IMR-90 (cell line): ENCODE data around the gene TF. TPM values are rescaled to one million over a fixed set of nuclear protein-coding genes. Genes with fewer than 3 reads are reported as not detected.

ENCODE experiments used
- ATAC-seq: fragments of 200-7000 bp; cut with Tn5 transposase; 2 replicates; pipeline ENCODE4 v1.9.1; 2020; ENCODE audit warnings: low read depth, mild to moderate bottlenecking, moderate library complexity
- BruUV-seq: library from RNA; stranded (reverse); fragments of 400-500 nt; replicated peaks from 2 replicates; lab custom pipeline; 2021; lab: Mats Ljungman, UMichigan
- CTCF ChIA-PET: fragments of 300-600 bp; formaldehyde crosslinking; extraction: SDS; loops from one replicate; lab custom pipeline; 2021; ENCODE audit warnings: antibody characterized with exemption; lab: Yijun Ruan, JAX
- POLR2A ChIA-PET: fragments of 300-600 bp; sonication (Branson Sonifier 250); formaldehyde crosslinking; loops from one replicate; lab custom pipeline; 2022; ENCODE audit warnings: antibody characterized with exemption; ENCODE audit not compliant: unreplicated experiment; lab: Charles Lee
- DNase-seq: peaks from one replicate; pipeline ENCODE4 v3.0.0; 2013
- H2AFZ ChIP-seq: replicated peaks from 2 replicates; pipeline ENCODE3; 2013; ENCODE audit warnings: low read length, mild to moderate bottlenecking; ENCODE audit not compliant: poor library complexity
- H2AK5ac ChIP-seq: 2 replicates; pipeline ENCODE4 v1.6.1; 2013; ENCODE audit warnings: low read depth, low read length, inconsistent platforms
- H2AK9ac ChIP-seq: replicated peaks from 2 replicates; pipeline ENCODE3; 2013; ENCODE audit warnings: mild to moderate bottlenecking, low read depth, low read length, moderate library complexity; ENCODE audit not compliant: poor library complexity
- H2BK120ac ChIP-seq: 2 replicates; pipeline ENCODE4 v1.6.1; 2013; ENCODE audit warnings: low read depth, low read length, inconsistent platforms
- H2BK15ac ChIP-seq: 3 replicates; pipeline ENCODE4 v1.6.1; 2013; ENCODE audit warnings: low read depth, low read length, inconsistent platforms
- H2BK20ac ChIP-seq: 2 replicates; pipeline ENCODE4 v1.6.1; 2013; ENCODE audit warnings: low read depth, mild to moderate bottlenecking, inconsistent platforms, low read length, moderate library complexity
- H2BK5ac ChIP-seq: 2 replicates; pipeline ENCODE4 v1.6.1; 2013; ENCODE audit warnings: mild to moderate bottlenecking, low read depth, low read length, inconsistent platforms; ENCODE audit not compliant: poor library complexity, severe bottlenecking
- H3K14ac ChIP-seq: replicated peaks from 2 replicates; pipeline ENCODE4 v1.6.1; 2013; ENCODE audit warnings: low read depth, low read length, inconsistent platforms
- H3K18ac ChIP-seq: 2 replicates; pipeline ENCODE4 v1.6.1; 2013; ENCODE audit warnings: low read depth, low read length, control low read depth
- H3K23ac ChIP-seq: 2 replicates; pipeline ENCODE4 v1.6.1; 2013; ENCODE audit warnings: low read depth, low read length, inconsistent platforms
- H3K27ac ChIP-seq: 2 replicates; pipeline ENCODE4 v1.5.1; 2013; ENCODE audit warnings: mild to moderate bottlenecking, control low read depth, low read length; ENCODE audit not compliant: insufficient read depth
- H3K27me3 ChIP-seq: 2 replicates; pipeline ENCODE4 v1.6.1; 2013; ENCODE audit warnings: low read length; ENCODE audit not compliant: control insufficient read depth, insufficient read depth
- H3K36me3 ChIP-seq: 2 replicates; pipeline ENCODE4 v1.6.1; 2013; ENCODE audit warnings: low read length, mixed read lengths; ENCODE audit not compliant: control insufficient read depth, insufficient read depth
- H3K4ac ChIP-seq: 2 replicates; pipeline ENCODE4 v1.6.1; 2013; ENCODE audit warnings: low read depth, low read length, inconsistent platforms
- H3K4me1 ChIP-seq: 2 replicates; pipeline ENCODE4 v1.6.1; 2013; ENCODE audit warnings: low read length, mixed read lengths; ENCODE audit not compliant: control insufficient read depth, insufficient read depth
- H3K4me2 ChIP-seq: 2 replicates; pipeline ENCODE4 v1.6.1; 2013; ENCODE audit warnings: low read depth, mild to moderate bottlenecking, control low read depth, low read length, moderate library complexity
- H3K4me3 ChIP-seq: 2 replicates; pipeline ENCODE4 v1.5.1; 2013; ENCODE audit warnings: low read depth, mild to moderate bottlenecking, control low read depth, low read length, moderate library complexity; ENCODE audit not compliant: insufficient read depth
- H3K56ac ChIP-seq: 2 replicates; pipeline ENCODE4 v1.6.1; 2013; ENCODE audit warnings: low read length, inconsistent platforms; ENCODE audit not compliant: insufficient read depth; ENCODE audit errors: extremely low read depth
- H3K79me1 ChIP-seq, 2 experiments: 2 replicates each; pipeline ENCODE4 v1.6.1; 2013; ENCODE audit warnings: low read length in 2 of 2, inconsistent platforms in 1 of 2, low read depth in 1 of 2
- H3K9ac ChIP-seq: 2 replicates; pipeline ENCODE4 v1.6.1; 2013; ENCODE audit warnings: low read depth, low read length, control low read depth
- H3K9me1 ChIP-seq: 2 replicates; pipeline ENCODE4 v1.6.1; 2013; ENCODE audit warnings: low read length, inconsistent platforms; ENCODE audit not compliant: insufficient read depth
- H3K9me3 ChIP-seq: 2 replicates; pipeline ENCODE4 v1.6.1; 2013; ENCODE audit warnings: low read length; ENCODE audit not compliant: control insufficient read depth, insufficient read depth
- H4K20me1 ChIP-seq: 2 replicates; pipeline ENCODE4 v1.6.1; 2013; ENCODE audit warnings: low read length, inconsistent platforms; ENCODE audit not compliant: insufficient read depth
- H4K5ac ChIP-seq: 2 replicates; pipeline ENCODE4 v1.6.1; 2013; ENCODE audit warnings: mild to moderate bottlenecking, low read depth, low read length, control low read depth
- H4K8ac ChIP-seq, 2 experiments: 2 replicates each; pipeline ENCODE4 v1.6.1; 2013; ENCODE audit warnings: low read depth in 2 of 2, low read length in 2 of 2, control low read depth in 1 of 2, inconsistent platforms in 1 of 2
- H4K91ac ChIP-seq: 2 replicates; pipeline ENCODE4 v1.6.1; 2013; ENCODE audit warnings: low read depth, low read length, inconsistent platforms; ENCODE audit not compliant: insufficient read depth
- CHD1 ChIP-seq: IDR thresholded peaks from 2 replicates; pipeline ENCODE4 v1.6.1; 2012; ENCODE audit warnings: low read depth, low read length, improper control_type of control experiment
- FOS ChIP-seq: fragments of 150-350 bp; IDR thresholded peaks from 2 replicates; pipeline ENCODE4 v1.6.1; 2016; ENCODE audit warnings: low read depth, low read length
- MAZ ChIP-seq: IDR thresholded peaks from 2 replicates; pipeline ENCODE4 v1.6.1; 2012; ENCODE audit warnings: low read depth, mild to moderate bottlenecking, low read length, improper control_type of control experiment, moderate library complexity, borderline replicate concordance
- RCOR1 ChIP-seq: IDR thresholded peaks from 2 replicates; pipeline ENCODE4 v1.6.1; 2012; ENCODE audit warnings: mild to moderate bottlenecking, low read length, improper control_type of control experiment; ENCODE audit not compliant: insufficient replicate concordance
- RFX5 ChIP-seq: IDR thresholded peaks from 2 replicates; pipeline ENCODE4 v1.8.0; 2012; ENCODE audit warnings: low read depth, mild to moderate bottlenecking, low read length, moderate library complexity
- WGBS, 2 experiments: methylation state at CpG; one replicate each; pipeline versions ENCODE4 v1.1.5 to v1.1.7; 2013; ENCODE audit warnings: missing lambda C conversion rate in 2 of 2; ENCODE audit not compliant: insufficient read length in 1 of 2; ENCODE audit errors: extremely low coverage in 2 of 2; 5-methylcytosine and 5-hydroxymethylcytosine counted together
- dilution Hi-C: fragments of 300-500 bp; cut with HindIII; formaldehyde crosslinking; loops from one replicate; pipeline ENCODE4 v1.14.3; 2018; ENCODE audit warnings: low sequenced_read_pairs; ENCODE audit not compliant: unreplicated experiment
- in situ Hi-C: fragments of 300-500 bp; cut with MboI; formaldehyde crosslinking; loops from 3 replicates; pipeline ENCODE4 v1.14.3; 2019; ENCODE audit warnings: low sequenced_read_pairs, inconsistent platforms, mixed read lengths
- intact Hi-C: fragments of 100-400 bp; cut with micrococcal nuclease; formaldehyde crosslinking; loops from 2 replicates; pipeline ENCODE4 v1.10.0; 2022
- polyA plus RNA-seq, 3 experiments: library from polyadenylated mRNA; depleted of rRNA; stranded (reverse); fragments of >200 nt; gene quantifications; 2 replicates each; pipeline ENCODE4 v1.2.3, GENCODE V29; 2012; ENCODE audit warnings: low replicate concordance in 1 of 3
- total RNA-seq: library from RNA; depleted of rRNA; stranded (reverse); fragments of >200 nt; gene quantifications from 2 replicates; pipeline ENCODE4 v1.2.3, GENCODE V29; 2012

Gene TF
- total and polyA plus RNA-seq, 2 of the 4 experiments (the other 2 are of a cell fraction): 0.07 TPM; not detected in 1

GRCh38 chr3:133747373-133747772 lies 1.2 kb downstream of the TF start:
- Histone ChIP-seq H3K4me3 (no peak overlapping the region), H3K27me3 (peaks cover 45% of the 10 kb centered on the region), H2AK9ac (no peak overlapping the region), H4K8ac (no peak overlapping the region), H4K91ac (no peak overlapping the region), H3K9me1 (no peaks in the 10 kb centered on the region), H3K4me1 (no peaks in the 10 kb centered on the region), H4K5ac (no peak overlapping the region), H3K27ac (no peak overlapping the region), H3K4ac (no peak overlapping the region), H2AK5ac (no peak overlapping the region), H2AFZ (no peak overlapping the region), H2BK5ac (no peak overlapping the region), H3K18ac (no peak overlapping the region), H3K9me3 (no peaks in the 10 kb centered on the region), H2BK15ac (no peak overlapping the region), H3K4me2 (no peak overlapping the region), H3K9ac (no peak overlapping the region), H4K20me1 (no peaks in the 10 kb centered on the region), H2BK120ac (no peak overlapping the region), H3K23ac (no peak overlapping the region), H3K36me3 (no peaks in the 10 kb centered on the region), H3K56ac (no peak overlapping the region), H2BK20ac (no peak overlapping the region), H3K14ac (no peak overlapping the region), H3K79me1 (no peaks in the 10 kb centered on the region)
- WGBS, 2 experiments: 17% methylated on average over 1 of the region's 1 CpG; no CpG with 5 or more reads in 1 of the 2 experiments
- dilution Hi-C loops: no loop called here
- intact Hi-C loops: no loop called here
- ChIA-PET POLR2A (no interaction called here), CTCF (no interaction called here)
- no TSS peak for BruUV-seq
- DNase-seq: no peak
- in situ Hi-C loops: no loop called here
- ATAC-seq: no peak
- no peak for TF ChIP-seq CHD1
- no peak for TF ChIP-seq RCOR1
- TF ChIP-seq MAZ: no peak
- no peak for TF ChIP-seq RFX5
- no peak for TF ChIP-seq FOS
